ENCODE measurements around the gene SLCO3A1. TPM values are rescaled to one million over a fixed set of nuclear protein-coding genes. Genes with fewer than 3 reads are reported as not detected.

Gene SLCO3A1
- total RNA-seq, 1 experiment from 2014 or later, result 5.1 TPM

DNA sequence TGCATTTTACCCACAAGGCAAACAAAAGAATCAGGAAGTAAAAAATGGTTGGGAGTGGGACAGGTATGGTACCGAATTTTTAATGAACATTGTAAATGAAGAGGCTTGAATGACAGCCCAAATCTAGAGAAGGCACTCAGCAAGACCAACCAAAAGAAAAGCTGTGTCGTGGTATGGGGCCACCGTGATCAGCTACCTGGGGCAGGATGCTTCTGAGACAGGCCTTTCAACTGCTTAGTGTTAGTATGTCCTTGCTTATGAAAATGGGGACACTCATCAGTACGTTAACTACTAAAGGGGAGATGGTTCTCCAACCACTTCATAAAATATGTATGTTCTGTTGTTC, 311.5 kb downstream of the SLCO3A1 start:
- DNase-seq (ENCODE audit: low read depth, low spot score), result no peak
- no peak overlapping the region for H2AFZ ChIP-seq (ENCODE audit: low read depth, low read length, poor library complexity, severe bottlenecking)
- no peak overlapping the region for H3K4me2 ChIP-seq (ENCODE audit: low read length)
- H3K27ac ChIP-seq (ENCODE audit: low read depth, low read length), result no peak overlapping the region
- H3K4me1 ChIP-seq (ENCODE audit: control insufficient read depth in 1 of 2, insufficient read depth in 2 of 2, low read length in 2 of 2), result peaks cover 0 to 7% of the 10 kb centered on the region in 2 experiments; a peak in 2 of 4 replicates
- ATAC-seq, result no peak
- POLR2A ChIA-PET, result no interaction called here
- no peak overlapping the region for H3K9ac ChIP-seq (ENCODE audit: low read length)
- TF ChIP-seq RAD21 (IDR thresholded peaks at IDR 0.05; ENCODE audit: low read depth), result no peak
- no peak for TF ChIP-seq ATF3 (IDR thresholded peaks at IDR 0.05)
- TF ChIP-seq JUND (IDR thresholded peaks at IDR 0.05), result no peak
- TF ChIP-seq CBX3 (IDR thresholded peaks at IDR 0.05; ENCODE audit: low read depth), result no peak
- TF ChIP-seq SRF (IDR thresholded peaks at IDR 0.05; ENCODE audit: low read depth), result no peak
- TF ChIP-seq CTCF (IDR thresholded peaks at IDR 0.05 in 2 of 3, conservative IDR thresholded peaks at IDR 0.05 in 1 of 3; ENCODE audit: borderline replicate concordance in 1 of 3, insufficient read depth in 1 of 3, low read depth in 2 of 3, low read length in 2 of 3), result no peak
- no peak for TF ChIP-seq ZFX (IDR thresholded peaks at IDR 0.05)
- TF ChIP-seq, protein P1, sequence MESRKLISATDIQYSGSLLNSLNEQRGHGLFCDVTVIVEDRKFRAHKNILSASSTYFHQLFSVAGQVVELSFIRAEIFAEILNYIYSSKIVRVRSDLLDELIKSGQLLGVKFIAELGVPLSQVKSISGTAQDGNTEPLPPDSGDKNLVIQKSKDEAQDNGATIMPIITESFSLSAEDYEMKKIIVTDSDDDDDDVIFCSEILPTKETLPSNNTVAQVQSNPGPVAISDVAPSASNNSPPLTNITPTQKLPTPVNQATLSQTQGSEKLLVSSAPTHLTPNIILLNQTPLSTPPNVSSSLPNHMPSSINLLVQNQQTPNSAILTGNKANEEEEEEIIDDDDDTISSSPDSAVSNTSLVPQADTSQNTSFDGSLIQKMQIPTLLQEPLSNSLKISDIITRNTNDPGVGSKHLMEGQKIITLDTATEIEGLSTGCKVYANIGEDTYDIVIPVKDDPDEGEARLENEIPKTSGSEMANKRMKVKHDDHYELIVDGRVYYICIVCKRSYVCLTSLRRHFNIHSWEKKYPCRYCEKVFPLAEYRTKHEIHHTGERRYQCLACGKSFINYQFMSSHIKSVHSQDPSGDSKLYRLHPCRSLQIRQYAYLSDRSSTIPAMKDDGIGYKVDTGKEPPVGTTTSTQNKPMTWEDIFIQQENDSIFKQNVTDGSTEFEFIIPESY (IDR thresholded peaks at IDR 0.05; ENCODE audit: extremely low read depth, insufficient replicate concordance, low read length), result no peak
- no peak for TF ChIP-seq CEBPB (IDR thresholded peaks at IDR 0.05; ENCODE audit: low read depth)
- TF ChIP-seq, protein P2, sequence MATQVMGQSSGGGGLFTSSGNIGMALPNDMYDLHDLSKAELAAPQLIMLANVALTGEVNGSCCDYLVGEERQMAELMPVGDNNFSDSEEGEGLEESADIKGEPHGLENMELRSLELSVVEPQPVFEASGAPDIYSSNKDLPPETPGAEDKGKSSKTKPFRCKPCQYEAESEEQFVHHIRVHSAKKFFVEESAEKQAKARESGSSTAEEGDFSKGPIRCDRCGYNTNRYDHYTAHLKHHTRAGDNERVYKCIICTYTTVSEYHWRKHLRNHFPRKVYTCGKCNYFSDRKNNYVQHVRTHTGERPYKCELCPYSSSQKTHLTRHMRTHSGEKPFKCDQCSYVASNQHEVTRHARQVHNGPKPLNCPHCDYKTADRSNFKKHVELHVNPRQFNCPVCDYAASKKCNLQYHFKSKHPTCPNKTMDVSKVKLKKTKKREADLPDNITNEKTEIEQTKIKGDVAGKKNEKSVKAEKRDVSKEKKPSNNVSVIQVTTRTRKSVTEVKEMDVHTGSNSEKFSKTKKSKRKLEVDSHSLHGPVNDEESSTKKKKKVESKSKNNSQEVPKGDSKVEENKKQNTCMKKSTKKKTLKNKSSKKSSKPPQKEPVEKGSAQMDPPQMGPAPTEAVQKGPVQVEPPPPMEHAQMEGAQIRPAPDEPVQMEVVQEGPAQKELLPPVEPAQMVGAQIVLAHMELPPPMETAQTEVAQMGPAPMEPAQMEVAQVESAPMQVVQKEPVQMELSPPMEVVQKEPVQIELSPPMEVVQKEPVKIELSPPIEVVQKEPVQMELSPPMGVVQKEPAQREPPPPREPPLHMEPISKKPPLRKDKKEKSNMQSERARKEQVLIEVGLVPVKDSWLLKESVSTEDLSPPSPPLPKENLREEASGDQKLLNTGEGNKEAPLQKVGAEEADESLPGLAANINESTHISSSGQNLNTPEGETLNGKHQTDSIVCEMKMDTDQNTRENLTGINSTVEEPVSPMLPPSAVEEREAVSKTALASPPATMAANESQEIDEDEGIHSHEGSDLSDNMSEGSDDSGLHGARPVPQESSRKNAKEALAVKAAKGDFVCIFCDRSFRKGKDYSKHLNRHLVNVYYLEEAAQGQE (IDR thresholded peaks at IDR 0.05; ENCODE audit: low read depth), result no peak
- no peak for TF ChIP-seq FOSL1 (IDR thresholded peaks at IDR 0.05; ENCODE audit: low read depth)
- no peak for TF ChIP-seq POLR2A (IDR thresholded peaks at IDR 0.05; ENCODE audit: borderline replicate concordance, extremely low read depth, insufficient read depth, insufficient read length)
- TF ChIP-seq EGR1 (IDR thresholded peaks at IDR 0.05; ENCODE audit: low read depth), result no peak
- TF ChIP-seq ELF1 (IDR thresholded peaks at IDR 0.05; ENCODE audit: borderline replicate concordance, low read depth), result no peak
- TF ChIP-seq SIN3A (IDR thresholded peaks at IDR 0.05; ENCODE audit: low read depth), result no peak
- H3K36me3 ChIP-seq (ENCODE audit: control insufficient read depth in 1 of 2, insufficient read depth in 2 of 2, low read length in 2 of 2), result no peaks in the 10 kb centered on the region
- no peaks in the 10 kb centered on the region for H3K27me3 ChIP-seq (ENCODE audit: insufficient read depth, low read length)
- H3K9me2 ChIP-seq (ENCODE audit: insufficient read depth), result no peaks in the 10 kb centered on the region
- no peaks in the 10 kb centered on the region for H3K9me3 ChIP-seq (ENCODE audit: control insufficient read depth in 1 of 2, insufficient read depth in 1 of 2, low read depth in 1 of 2, low read length in 2 of 2)
- BruUV-seq (replicated peaks), result no TSS peak
- no peak overlapping the region for H3K4me3 ChIP-seq (replicated peaks in 1 of 2; ENCODE audit: low read depth in 1 of 2, low read length in 2 of 2)
- RAD21 ChIA-PET (ENCODE audit: low non-redundant PET in 1 of 2, low total read pairs in 2 of 2, uncharacterized antibody in 2 of 2, unreplicated experiment in 2 of 2), result no interaction called here
- no peaks in the 10 kb centered on the region for H4K20me1 ChIP-seq (ENCODE audit: insufficient read depth)
- intact Hi-C loops (cut with micrococcal nuclease), result no loop called here
- H3K79me2 ChIP-seq (ENCODE audit: insufficient read depth, low read length), result no peaks in the 10 kb centered on the region
- CTCF ChIA-PET, result no interaction called here

Measured in HCT116 (cell line).